Adipocyte (in vitro differentiated cells): ENCODE data around the gene VSTM4.

Experiments
- DNase-seq: peaks from one replicate; pipeline ENCODE4 v3.0.0-alpha.2; 2015; ENCODE audit warnings: low read depth
- H3K27me3 ChIP-seq: replicated peaks from 2 replicates; pipeline ENCODE4 v1.7.0; 2013; ENCODE audit warnings: mild to moderate bottlenecking, low read length, moderate library complexity; ENCODE audit not compliant: control insufficient read depth, insufficient read depth
- H3K36me3 ChIP-seq: 2 replicates; pipeline ENCODE4 v1.7.0; 2013; ENCODE audit warnings: low read length, mild to moderate bottlenecking, moderate library complexity; ENCODE audit not compliant: control insufficient read depth, insufficient read depth, severe bottlenecking
- H3K4me1 ChIP-seq: 2 replicates; pipeline ENCODE4 v1.7.0; 2013; ENCODE audit warnings: mild to moderate bottlenecking, low read length, moderate library complexity; ENCODE audit not compliant: control insufficient read depth, insufficient read depth
- H3K4me3 ChIP-seq: 2 replicates; pipeline ENCODE4 v1.7.0; 2013; ENCODE audit warnings: mild to moderate bottlenecking, low read length, moderate library complexity
- H3K9ac ChIP-seq: 2 replicates; pipeline ENCODE4 v1.7.0; 2013; ENCODE audit warnings: mild to moderate bottlenecking, low read length, moderate library complexity
- H3K9me3 ChIP-seq: 2 replicates; pipeline ENCODE4 v1.7.0; 2013; ENCODE audit warnings: mild to moderate bottlenecking, low read length, moderate library complexity; ENCODE audit not compliant: control insufficient read depth

The VSTM4 gene

GRCh38 chr10:49034925-49035324, 80.4 kb downstream of the VSTM4 start:
- H3K4me1 ChIP-seq = no peaks in the 10 kb centered on the region
- H3K36me3 ChIP-seq = peaks cover 34% of the 10 kb centered on the region
- DNase-seq = no peak
- no peak overlapping the region for H3K9ac ChIP-seq
- no peak overlapping the region for H3K4me3 ChIP-seq
- H3K27me3 ChIP-seq = no peaks in the 10 kb centered on the region
- H3K9me3 ChIP-seq = no peaks in the 10 kb centered on the region

GRCh38 chr10:49033939-49034338, 81.4 kb downstream of the VSTM4 start:
- no peaks in the 10 kb centered on the region for H3K4me1 ChIP-seq
- H3K9me3 ChIP-seq = no peaks in the 10 kb centered on the region
- no peak overlapping the region for H3K4me3 ChIP-seq
- H3K27me3 ChIP-seq = no peaks in the 10 kb centered on the region
- H3K9ac ChIP-seq = no peak overlapping the region
- H3K36me3 ChIP-seq = peaks cover 30% of the 10 kb centered on the region
- no peak for DNase-seq

- Histone ChIP-seq H3K9me3 (no peaks in the 10 kb centered on the region), H3K4me1 (peaks cover 3% of the 10 kb centered on the region), H3K4me3 (no peak overlapping the region), H3K9ac (no peak overlapping the region), H3K27me3 (no peaks in the 10 kb centered on the region), H3K36me3 (peaks cover 23% of the 10 kb centered on the region)
- DNase-seq = no peak
These were observed 85.7 kb downstream of the VSTM4 start for GRCh38 chr10:49029666-49030065.

GRCh38 chr10:49028639-49029038, 86.7 kb downstream of the VSTM4 start:
- peaks cover 12% of the 10 kb centered on the region for H3K4me1 ChIP-seq
- H3K27me3 ChIP-seq = no peaks in the 10 kb centered on the region
- no peak overlapping the region for H3K4me3 ChIP-seq
- no peaks in the 10 kb centered on the region for H3K9me3 ChIP-seq
- peak; percentile 13 for DNase-seq
- peaks cover 23% of the 10 kb centered on the region for H3K36me3 ChIP-seq
- H3K9ac ChIP-seq = no peak overlapping the region

GRCh38 chr10:49025347-49025983, 89.9 kb downstream of the VSTM4 start:
- no peaks in the 10 kb centered on the region for H3K27me3 ChIP-seq
- H3K36me3 ChIP-seq = peaks cover 1% of the 10 kb centered on the region
- H3K4me3 ChIP-seq = no peak overlapping the region
- DNase-seq = no peak
- H3K9me3 ChIP-seq = no peaks in the 10 kb centered on the region
- H3K4me1 ChIP-seq = peaks cover 20% of the 10 kb centered on the region
- no peak overlapping the region for H3K9ac ChIP-seq

GRCh38 chr10:49024484-49024883, 90.8 kb downstream of the VSTM4 start:
- Histone ChIP-seq H3K4me1 (peaks cover 20% of the 10 kb centered on the region), H3K9ac (peak overlapping the region; percentile 82), H3K27me3 (no peaks in the 10 kb centered on the region), H3K36me3 (peaks cover under 1% of the 10 kb centered on the region), H3K9me3 (no peaks in the 10 kb centered on the region), H3K4me3 (peak overlapping the region; percentile 55)
- no peak for DNase-seq

- H3K9me3 ChIP-seq = no peaks in the 10 kb centered on the region
- DNase-seq = peak; percentile 66
- peak overlapping the region; percentile 82 for H3K9ac ChIP-seq
- H3K27me3 ChIP-seq = no peaks in the 10 kb centered on the region
- peaks cover 8% of the 10 kb centered on the region for H3K36me3 ChIP-seq
- peaks cover 20% of the 10 kb centered on the region for H3K4me1 ChIP-seq
- peak overlapping the region; percentile 55 for H3K4me3 ChIP-seq
These were observed 91.6 kb downstream of the VSTM4 start for GRCh38 chr10:49023752-49024151.

- Histone ChIP-seq H3K9me3 (no peaks in the 10 kb centered on the region), H3K36me3 (peaks cover 15% of the 10 kb centered on the region), H3K4me3 (no peak overlapping the region), H3K9ac (no peak overlapping the region), H3K27me3 (no peaks in the 10 kb centered on the region), H3K4me1 (peaks cover 20% of the 10 kb centered on the region)
- DNase-seq = no peak
These were observed 92.3 kb downstream of the VSTM4 start for GRCh38 chr10:49023071-49023470.

GRCh38 chr10:49021685-49022084, 93.6 kb downstream of the VSTM4 start:
- H3K9ac ChIP-seq = no peak overlapping the region
- H3K27me3 ChIP-seq = no peaks in the 10 kb centered on the region
- H3K4me1 ChIP-seq = peaks cover 20% of the 10 kb centered on the region
- no peak overlapping the region for H3K4me3 ChIP-seq
- no peaks in the 10 kb centered on the region for H3K9me3 ChIP-seq
- no peak for DNase-seq
- H3K36me3 ChIP-seq = peaks cover 19% of the 10 kb centered on the region

GRCh38 chr10:49015700-49016099, 99.6 kb downstream of the VSTM4 start:
- H3K9ac ChIP-seq = no peak overlapping the region
- no peak for DNase-seq
- H3K4me3 ChIP-seq = no peak overlapping the region

GRCh38 chr10:49012603-49013002, 102.7 kb downstream of the VSTM4 start:
- Histone ChIP-seq H3K4me1 (peaks cover 8% of the 10 kb centered on the region), H3K36me3 (peaks cover 5% of the 10 kb centered on the region), H3K9me3 (no peaks in the 10 kb centered on the region), H3K4me3 (no peak overlapping the region), H3K9ac (no peak overlapping the region), H3K27me3 (peaks cover 8% of the 10 kb centered on the region)
- no peak for DNase-seq

More at GRCh38 chr10:49015700-49016099, 99.6 kb downstream of the VSTM4 start:
- peaks cover 19% of the 10 kb centered on the region for H3K36me3 ChIP-seq
- no peaks in the 10 kb centered on the region for H3K4me1 ChIP-seq
- H3K27me3 ChIP-seq = no peaks in the 10 kb centered on the region
- no peaks in the 10 kb centered on the region for H3K9me3 ChIP-seq

- H3K9ac ChIP-seq = no peak overlapping the region
- H3K4me3 ChIP-seq = no peak overlapping the region
- peaks cover 8% of the 10 kb centered on the region for H3K4me1 ChIP-seq
- H3K36me3 ChIP-seq = peaks cover under 1% of the 10 kb centered on the region
- H3K27me3 ChIP-seq = peaks cover 8% of the 10 kb centered on the region
- H3K9me3 ChIP-seq = no peaks in the 10 kb centered on the region
- no peak for DNase-seq
These were observed 103.6 kb downstream of the VSTM4 start for GRCh38 chr10:49011756-49012155.
